Neuronal stem cell (in vitro differentiated cells): ENCODE measurements around the gene PSD4.

Experiments used
- DNase-seq: peaks from one replicate; pipeline ENCODE4 v3.0.0-alpha.2; 2013; ENCODE audit warnings: low spot score
- H2AFZ ChIP-seq: one replicate; pipeline ENCODE4 v1.6.1; 2013; ENCODE audit warnings: mild to moderate bottlenecking, low read length, inconsistent platforms
- H2AK5ac ChIP-seq: 2 replicates; pipeline ENCODE4 v1.6.1; 2013; ENCODE audit warnings: low read depth, mild to moderate bottlenecking, inconsistent platforms, low read length, moderate library complexity, mixed read lengths
- H2BK120ac ChIP-seq: 2 replicates; pipeline ENCODE4 v1.6.1; 2013; ENCODE audit warnings: low read depth, mild to moderate bottlenecking, inconsistent platforms, low read length, moderate library complexity, mixed read lengths
- H2BK12ac ChIP-seq: one replicate; pipeline ENCODE4 v1.6.1; 2013; ENCODE audit warnings: low read length, inconsistent platforms
- H2BK15ac ChIP-seq: 2 replicates; pipeline ENCODE4 v1.6.1; 2013; ENCODE audit warnings: mild to moderate bottlenecking, low read length, inconsistent platforms, mixed read lengths
- H2BK5ac ChIP-seq: one replicate; pipeline ENCODE4 v1.6.1; 2013; ENCODE audit warnings: inconsistent platforms, mild to moderate bottlenecking, low read length, moderate library complexity
- H3K14ac ChIP-seq: one replicate; pipeline ENCODE4 v1.6.1; 2013; ENCODE audit warnings: low read length, inconsistent platforms
- H3K18ac ChIP-seq: 2 replicates; pipeline ENCODE4 v1.6.1; 2013; ENCODE audit warnings: low read length, inconsistent platforms
- H3K23ac ChIP-seq: 2 replicates; pipeline ENCODE4 v1.6.1; 2013; ENCODE audit warnings: low read depth, mild to moderate bottlenecking, mixed read lengths, low read length, inconsistent platforms; ENCODE audit not compliant: poor library complexity
- H3K27ac ChIP-seq: replicated peaks from 3 replicates; pipeline ENCODE4 v1.5.1; 2013; ENCODE audit warnings: low read length, inconsistent platforms
- H3K27me3 ChIP-seq, 3 experiments: 2 replicates each; pipeline ENCODE4 v1.6.1; 2013; ENCODE audit warnings: low read length in 3 of 3, mild to moderate bottlenecking in 2 of 3, inconsistent platforms in 1 of 3, low read depth in 1 of 3, mixed read lengths in 1 of 3, moderate library complexity in 1 of 3; ENCODE audit not compliant: control insufficient read depth in 3 of 3, insufficient read depth in 3 of 3
- H3K36me3 ChIP-seq, 2 donors: replicated peaks in 1 of 2; 2 replicates each; pipeline ENCODE4 v1.6.1; 2013; ENCODE audit warnings: low read length in 2 of 2; ENCODE audit not compliant: control insufficient read depth in 2 of 2, insufficient read depth in 2 of 2
- H3K4ac ChIP-seq: 2 replicates; pipeline ENCODE4 v1.6.1; 2013; ENCODE audit warnings: inconsistent platforms, mild to moderate bottlenecking, low read length, moderate library complexity
- H3K4me1 ChIP-seq, 2 donors: 1 replicate in 1 of 2; 2 replicates in 1 of 2; pipeline ENCODE4 v1.6.1; 2013; ENCODE audit warnings: low read length in 2 of 2, low read depth in 1 of 2; ENCODE audit not compliant: control insufficient read depth in 2 of 2, insufficient read depth in 1 of 2
- H3K4me2 ChIP-seq: one replicate; pipeline ENCODE4 v1.6.1; 2013; ENCODE audit warnings: mild to moderate bottlenecking, low read length, inconsistent platforms; ENCODE audit not compliant: insufficient read depth, poor library complexity, severe bottlenecking
- H3K4me3 ChIP-seq, 2 donors: 2 replicates each; pipeline ENCODE4 v1.5.1; 2013; ENCODE audit warnings: low read length in 2 of 2, mild to moderate bottlenecking in 2 of 2, inconsistent platforms in 1 of 2, moderate library complexity in 1 of 2
- H3K79me1 ChIP-seq: one replicate; pipeline ENCODE4 v1.6.1; 2013; ENCODE audit warnings: low read depth, mild to moderate bottlenecking, inconsistent platforms, low read length, moderate library complexity
- H3K9ac ChIP-seq: one replicate; pipeline ENCODE4 v1.6.1; 2013; ENCODE audit warnings: mild to moderate bottlenecking, low read depth, low read length, inconsistent platforms; ENCODE audit not compliant: poor library complexity
- H3K9me3 ChIP-seq, 2 donors: replicated peaks in 1 of 2; 2 replicates each; pipeline versions ENCODE3 to v1.6.1; 2013; ENCODE audit warnings: low read length in 2 of 2, mild to moderate bottlenecking in 2 of 2, inconsistent platforms in 1 of 2, low read depth in 1 of 2, mixed read lengths in 1 of 2, moderate library complexity in 1 of 2; ENCODE audit not compliant: control insufficient read depth in 2 of 2, insufficient read depth in 1 of 2
- H4K8ac ChIP-seq: one replicate; pipeline ENCODE4 v1.6.1; 2013; ENCODE audit warnings: low read depth, mild to moderate bottlenecking, inconsistent platforms, low read length, moderate library complexity
- H4K91ac ChIP-seq: one replicate; pipeline ENCODE4 v1.6.1; 2013; ENCODE audit warnings: low read length, low read depth, mild to moderate bottlenecking, inconsistent platforms; ENCODE audit not compliant: poor library complexity
- WGBS, 2 donors: extraction: QIAGEN DNeasy Blood & Tissue Kit; methylation state at CpG; one replicate each; pipeline ENCODE4 v1.1.7; 2013; ENCODE audit warnings: missing lambda C conversion rate in 2 of 2, mixed read lengths in 1 of 2; ENCODE audit not compliant: insufficient read length in 2 of 2, insufficient replicate concordance in 1 of 2; ENCODE audit errors: extremely low coverage in 2 of 2; 5-methylcytosine and 5-hydroxymethylcytosine counted together

Gene PSD4

DNA sequence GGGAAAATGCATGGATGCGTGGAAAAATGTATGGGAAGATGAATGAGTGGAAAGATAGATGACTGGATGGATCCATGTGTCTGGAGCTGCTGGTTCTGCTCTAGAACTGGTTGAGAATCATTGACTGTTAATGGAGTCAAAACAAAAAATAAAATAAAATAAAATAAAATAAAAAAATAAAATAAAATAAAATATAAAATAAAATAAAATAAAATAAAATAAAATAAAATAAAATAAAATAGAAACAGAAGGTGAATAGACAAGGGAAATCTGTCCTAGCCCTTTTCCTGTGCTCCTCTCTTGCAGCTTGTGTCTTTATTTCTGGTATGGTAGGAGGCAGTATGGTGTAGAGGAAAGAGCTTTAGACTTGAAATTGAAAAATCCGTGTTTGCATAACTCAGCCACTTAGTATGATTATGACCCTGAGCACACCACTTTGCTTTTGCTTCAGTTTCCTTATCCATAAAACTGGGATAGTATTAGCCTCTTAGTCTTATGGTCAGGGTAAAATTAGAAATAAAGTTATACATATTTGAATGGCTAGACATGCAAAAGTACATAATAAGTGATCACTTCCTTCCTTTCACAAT is 51.0 kb downstream of the PSD4 start:
- no peak overlapping the region for H4K91ac ChIP-seq
- no peak overlapping the region for H4K8ac ChIP-seq
- H3K36me3 ChIP-seq, result no peaks in the 10 kb centered on the region
- no peak overlapping the region for H2BK15ac ChIP-seq
- H3K4me1 ChIP-seq, result peaks cover 15 to 21% of the 10 kb centered on the region in 2 donors
- DNase-seq, result no peak
- no peak overlapping the region for H3K9ac ChIP-seq
- H3K79me1 ChIP-seq, result no peaks in the 10 kb centered on the region
- H3K27ac ChIP-seq, result peak overlapping the region; percentile 85
- H2BK120ac ChIP-seq, result no peak overlapping the region
- no peak overlapping the region for H3K18ac ChIP-seq
- H3K23ac ChIP-seq, result no peak overlapping the region
- no peak overlapping the region for H2BK12ac ChIP-seq
- no peak overlapping the region for H3K14ac ChIP-seq
- no peak overlapping the region for H2AK5ac ChIP-seq
- H3K4ac ChIP-seq, result no peak overlapping the region
- no peak overlapping the region for H2BK5ac ChIP-seq
- H3K9me3 ChIP-seq, result no peaks in the 10 kb centered on the region
- peak overlapping the region; percentile 82 for H2AFZ ChIP-seq
- no peak overlapping the region for H3K4me2 ChIP-seq
- H3K4me3 ChIP-seq, result no peak overlapping the region
- WGBS, 2 donors, result 100% methylated on average over 1 of the region's 2 CpGs; no CpG with 5 or more reads in 1 of the 2 donors
- H3K27me3 ChIP-seq, result no peaks in the 10 kb centered on the region

DNA sequence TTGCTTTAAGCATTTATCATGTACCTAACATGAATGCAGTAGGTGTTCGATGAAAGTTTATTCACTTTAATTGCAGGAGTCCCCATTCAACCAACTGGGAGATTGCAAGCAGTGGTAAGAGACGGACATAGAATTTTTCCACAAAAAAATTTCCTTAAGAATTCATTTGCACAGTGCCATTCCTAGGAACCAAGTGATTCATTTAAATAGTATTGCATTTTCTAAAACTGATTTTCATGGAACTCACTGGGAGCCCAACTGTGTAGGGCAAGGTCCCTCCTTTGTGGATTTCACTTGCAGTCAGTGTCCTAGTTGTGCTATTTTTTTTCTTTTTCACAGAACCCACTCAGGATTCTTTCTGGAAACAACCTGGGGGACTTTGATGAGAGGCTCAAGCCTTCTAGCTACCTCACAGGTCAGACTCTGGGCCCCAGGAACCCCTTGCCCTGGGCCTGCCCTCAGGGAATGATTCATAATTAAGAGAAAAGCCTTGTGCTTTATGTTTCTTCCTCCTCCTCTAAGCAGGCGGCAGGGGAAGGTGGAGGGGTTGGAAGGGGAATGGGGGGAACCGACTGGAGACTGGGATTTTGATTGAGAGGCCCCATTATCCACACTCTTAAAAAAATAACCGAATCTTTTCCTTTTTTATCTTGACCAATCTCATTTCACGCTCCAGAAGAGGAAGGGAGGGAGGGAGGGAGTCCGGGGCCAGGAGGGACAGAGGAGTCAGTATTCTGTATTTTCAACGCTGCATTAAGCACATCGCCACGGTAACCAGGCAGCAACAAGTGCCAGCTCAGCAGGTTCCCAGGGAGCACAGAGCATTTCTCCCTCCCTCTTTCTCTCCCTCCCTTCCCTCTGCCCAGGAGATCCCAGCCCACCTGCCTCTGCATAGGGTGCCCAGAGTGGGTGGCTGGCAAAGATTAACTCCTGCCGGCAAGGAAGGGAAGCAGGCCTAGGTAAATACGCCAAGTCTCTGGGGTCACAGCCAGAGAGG is 51.8 kb downstream of the PSD4 start:
- Histone ChIP-seq H2AFZ (peak overlapping the region; percentile 82), H3K14ac (no peak overlapping the region), H2BK5ac (no peak overlapping the region), H4K91ac (no peak overlapping the region), H3K79me1 (no peaks in the 10 kb centered on the region), H3K4ac (no peak overlapping the region), H2BK120ac (no peak overlapping the region), H2BK12ac (no peak overlapping the region), H3K4me2 (peak overlapping the region; percentile 30), H3K18ac (peak overlapping the region; percentile 87), H3K4me1 (peaks cover 11 to 16% of the 10 kb centered on the region in 2 donors), H3K4me3 (no peak overlapping the region), H2BK15ac (no peak overlapping the region), H3K23ac (no peak overlapping the region), H3K27ac (peak overlapping the region; percentile 85), H3K36me3 (no peaks in the 10 kb centered on the region), H3K27me3 (no peaks in the 10 kb centered on the region), H4K8ac (no peak overlapping the region), H3K9ac (no peak overlapping the region), H3K9me3 (no peaks in the 10 kb centered on the region), H2AK5ac (no peak overlapping the region)
- WGBS, 2 donors, result no CpG with 5 or more reads among the region's 12 CpGs
- DNase-seq, result peak; percentile 58

DNA sequence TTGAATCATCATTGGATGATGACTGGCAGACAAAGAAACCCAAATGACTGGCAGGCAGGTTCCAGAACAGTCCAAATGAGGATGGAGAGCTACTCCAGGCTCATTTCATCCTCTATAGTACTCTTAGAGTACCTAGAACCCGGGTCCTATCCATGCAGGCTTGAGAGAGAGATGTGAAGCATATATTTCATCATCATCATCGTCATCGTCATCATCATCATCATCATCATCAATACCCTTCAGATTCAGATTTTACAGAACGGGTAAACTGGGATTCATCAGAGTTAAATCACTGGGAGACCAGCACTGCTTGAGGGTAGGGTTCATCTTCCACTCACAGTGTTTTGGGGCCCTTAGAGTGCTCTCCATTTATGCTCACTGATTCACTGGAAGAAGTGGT is 52.7 kb downstream of the PSD4 start:
- WGBS, 2 donors, result no CpG with 5 or more reads among the region's 4 CpGs
- Histone ChIP-seq H2BK5ac (no peak overlapping the region), H2BK12ac (no peak overlapping the region), H3K9me3 (no peaks in the 10 kb centered on the region), H2BK120ac (no peak overlapping the region), H3K23ac (no peak overlapping the region), H2AFZ (no peak overlapping the region), H2AK5ac (peak overlapping the region; percentile 92), H4K91ac (no peak overlapping the region), H3K9ac (no peak overlapping the region), H3K27me3 (no peaks in the 10 kb centered on the region), H3K4ac (no peak overlapping the region), H3K36me3 (no peaks in the 10 kb centered on the region), H3K14ac (no peak overlapping the region), H3K79me1 (no peaks in the 10 kb centered on the region), H3K18ac (peak overlapping the region; percentile 15), H3K4me3 (no peak overlapping the region), H2BK15ac (peak overlapping the region; percentile 26), H3K4me1 (peaks cover 11 to 16% of the 10 kb centered on the region in 2 donors), H3K27ac (peak overlapping the region; percentile 81), H3K4me2 (no peak overlapping the region), H4K8ac (no peak overlapping the region)
- DNase-seq, result no peak

DNA sequence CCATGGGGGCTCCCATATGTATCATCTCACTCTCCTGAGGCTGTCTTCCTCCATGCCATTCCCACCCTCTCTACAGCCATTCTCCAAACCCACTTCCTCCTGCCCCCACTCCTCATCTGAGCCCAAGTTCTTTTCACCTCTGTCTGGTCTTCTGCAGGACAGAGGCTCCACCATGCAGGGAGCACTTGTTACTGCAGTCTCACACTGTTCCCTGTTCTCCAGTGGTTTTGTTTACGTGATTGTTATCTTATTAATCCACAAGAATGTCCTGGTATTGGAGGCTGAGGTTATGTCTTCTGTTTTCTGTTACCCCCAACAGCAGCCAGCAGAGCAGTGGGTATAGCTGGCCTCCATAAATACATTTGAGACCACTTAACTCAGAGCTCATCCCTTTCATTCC is 53.5 kb downstream of the PSD4 start:
- H4K8ac ChIP-seq, result no peak overlapping the region
- H4K91ac ChIP-seq, result peak overlapping the region; percentile 79
- no peaks in the 10 kb centered on the region for H3K79me1 ChIP-seq
- H2BK120ac ChIP-seq, result no peak overlapping the region
- peak overlapping the region; percentile 92 for H2AK5ac ChIP-seq
- H3K27ac ChIP-seq, result no peak overlapping the region
- H3K9ac ChIP-seq, result no peak overlapping the region
- no peaks in the 10 kb centered on the region for H3K36me3 ChIP-seq
- peak overlapping the region; percentile 28 for H3K14ac ChIP-seq
- no peak overlapping the region for H3K23ac ChIP-seq
- H2AFZ ChIP-seq, result no peak overlapping the region
- no CpG with 5 or more reads among the region's 1 CpG for WGBS, 2 donors
- H3K4me3 ChIP-seq, result no peak overlapping the region
- no peak overlapping the region for H2BK12ac ChIP-seq
- H2BK15ac ChIP-seq, result peak overlapping the region; percentile 26
- no peak for DNase-seq
- no peaks in the 10 kb centered on the region for H3K27me3 ChIP-seq
- H3K9me3 ChIP-seq, result no peaks in the 10 kb centered on the region
- peaks cover 11 to 16% of the 10 kb centered on the region in 2 donors for H3K4me1 ChIP-seq
- no peak overlapping the region for H3K4me2 ChIP-seq
- no peak overlapping the region for H3K4ac ChIP-seq
- peak overlapping the region; percentile 76 for H3K18ac ChIP-seq
- no peak overlapping the region for H2BK5ac ChIP-seq
